Measurements from ENCODE around the gene PLXND1.

PLXND1 gene

DNA sequence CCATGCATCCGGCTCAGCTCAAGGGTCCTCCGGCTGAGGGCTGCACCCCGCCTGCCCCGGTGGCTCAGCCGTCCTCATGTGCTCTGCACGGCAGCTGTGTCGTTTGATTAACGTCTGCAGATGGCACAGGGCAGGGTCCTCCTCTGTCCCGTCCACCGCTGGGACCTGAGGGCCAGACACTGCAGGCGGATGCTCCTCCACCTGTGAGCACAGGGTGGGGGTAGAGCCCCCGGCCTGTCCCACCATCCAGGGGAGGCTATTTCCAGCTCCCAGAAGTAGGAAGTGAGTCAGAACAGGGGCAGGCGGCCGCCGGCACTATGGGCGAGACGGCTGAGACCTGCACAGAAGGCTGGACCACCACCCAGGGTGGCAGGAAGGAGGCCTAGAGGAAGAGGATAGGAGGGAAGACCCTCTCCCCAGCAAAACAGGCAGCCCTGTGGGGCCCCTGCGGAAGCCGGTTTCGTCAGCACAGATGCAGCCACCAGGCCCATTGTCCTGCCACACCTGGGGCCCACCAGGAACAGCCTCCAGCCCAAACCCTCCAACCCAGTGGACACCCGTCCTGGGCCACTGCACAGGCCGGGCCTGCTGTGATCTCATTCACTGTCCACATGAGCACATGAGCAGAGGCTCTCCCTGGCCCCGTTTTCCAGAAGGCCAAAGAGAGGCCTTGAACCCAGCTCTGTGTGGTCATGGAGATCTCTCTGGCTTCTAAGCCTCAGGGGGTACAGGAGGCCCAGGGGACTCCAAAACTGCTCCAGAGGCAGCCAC is 12.6 kb upstream of the PLXND1 start:
- H3K4me2 ChIP-seq (ENCODE audit: low read depth, low read length, poor library complexity, severe bottlenecking), result no peak overlapping the region
- no peaks in the 10 kb centered on the region for H3K9me2 ChIP-seq (replicated peaks; ENCODE audit: low read depth, low read length)
- no peak overlapping the region for H2AFZ ChIP-seq (ENCODE audit: low read length)
- no peaks in the 10 kb centered on the region for H3K27me3 ChIP-seq (ENCODE audit: insufficient read depth, low read length, poor library complexity, severe bottlenecking)
- no peaks in the 10 kb centered on the region for H4K20me1 ChIP-seq (ENCODE audit: insufficient read depth, low read length, poor library complexity, severe bottlenecking)
- H3F3A ChIP-seq (ENCODE audit: low read depth), result no peaks in the 10 kb centered on the region
- no peak overlapping the region for H3K4me3 ChIP-seq (ENCODE audit: low read length, poor library complexity, severe bottlenecking)
- H3K4me1 ChIP-seq (ENCODE audit: insufficient read depth, low read length, poor library complexity, severe bottlenecking), result peaks cover 9% of the 10 kb centered on the region
- no peaks in the 10 kb centered on the region for H3K36me3 ChIP-seq (ENCODE audit: insufficient read depth, low read length)
- TF ChIP-seq, protein P1, sequence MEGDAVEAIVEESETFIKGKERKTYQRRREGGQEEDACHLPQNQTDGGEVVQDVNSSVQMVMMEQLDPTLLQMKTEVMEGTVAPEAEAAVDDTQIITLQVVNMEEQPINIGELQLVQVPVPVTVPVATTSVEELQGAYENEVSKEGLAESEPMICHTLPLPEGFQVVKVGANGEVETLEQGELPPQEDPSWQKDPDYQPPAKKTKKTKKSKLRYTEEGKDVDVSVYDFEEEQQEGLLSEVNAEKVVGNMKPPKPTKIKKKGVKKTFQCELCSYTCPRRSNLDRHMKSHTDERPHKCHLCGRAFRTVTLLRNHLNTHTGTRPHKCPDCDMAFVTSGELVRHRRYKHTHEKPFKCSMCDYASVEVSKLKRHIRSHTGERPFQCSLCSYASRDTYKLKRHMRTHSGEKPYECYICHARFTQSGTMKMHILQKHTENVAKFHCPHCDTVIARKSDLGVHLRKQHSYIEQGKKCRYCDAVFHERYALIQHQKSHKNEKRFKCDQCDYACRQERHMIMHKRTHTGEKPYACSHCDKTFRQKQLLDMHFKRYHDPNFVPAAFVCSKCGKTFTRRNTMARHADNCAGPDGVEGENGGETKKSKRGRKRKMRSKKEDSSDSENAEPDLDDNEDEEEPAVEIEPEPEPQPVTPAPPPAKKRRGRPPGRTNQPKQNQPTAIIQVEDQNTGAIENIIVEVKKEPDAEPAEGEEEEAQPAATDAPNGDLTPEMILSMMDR (conservative IDR thresholded peaks at IDR 0.05; ENCODE audit: low read length), result no peak
- TF ChIP-seq EZH2phosphoT487 (IDR thresholded peaks at IDR 0.05; ENCODE audit: borderline replicate concordance), result no peak
- H3K9me3 ChIP-seq (ENCODE audit: insufficient read depth, low read depth, low read length), result no peaks in the 10 kb centered on the region
- H3K9ac ChIP-seq (ENCODE audit: low read depth, low read length, poor library complexity, severe bottlenecking), result no peak overlapping the region
- H3K79me2 ChIP-seq (ENCODE audit: insufficient read depth, low read length), result no peaks in the 10 kb centered on the region

DNA sequence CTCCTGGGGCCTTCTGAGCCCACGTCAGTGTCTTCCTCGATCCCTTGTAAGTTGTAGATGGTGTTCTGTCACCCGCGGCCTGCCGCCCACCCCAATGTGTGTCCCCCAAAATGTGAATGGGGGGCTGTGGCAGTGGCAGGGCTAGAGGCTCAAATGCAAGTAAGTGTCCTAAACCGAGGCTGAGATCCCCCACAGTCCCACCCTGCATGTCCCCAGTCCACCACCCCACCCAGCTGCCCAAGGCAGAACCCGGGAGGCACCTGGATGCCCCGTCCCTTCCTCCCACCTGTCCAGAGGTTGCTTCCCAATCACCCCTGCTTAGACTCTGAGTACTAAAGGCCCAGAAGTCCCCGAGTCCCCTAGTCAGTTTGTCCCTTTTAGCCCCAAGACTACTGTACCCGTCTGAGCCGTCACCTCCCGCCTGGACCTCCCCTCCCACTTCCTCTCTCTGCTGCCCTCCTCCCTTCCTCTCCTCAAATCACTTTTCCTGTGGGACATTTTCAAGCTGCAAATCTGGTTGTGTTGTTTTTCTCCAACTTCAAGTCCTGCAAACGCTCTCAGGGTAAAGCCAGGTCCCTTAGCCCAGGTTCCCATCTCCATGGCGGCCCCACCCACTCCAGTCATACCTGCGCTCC is 11.8 kb upstream of the PLXND1 start:
- TF ChIP-seq EZH2phosphoT487 (IDR thresholded peaks at IDR 0.05; ENCODE audit: borderline replicate concordance), result no peak
- TF ChIP-seq, protein P1 (conservative IDR thresholded peaks at IDR 0.05; ENCODE audit: low read length), result no peak

DNA sequence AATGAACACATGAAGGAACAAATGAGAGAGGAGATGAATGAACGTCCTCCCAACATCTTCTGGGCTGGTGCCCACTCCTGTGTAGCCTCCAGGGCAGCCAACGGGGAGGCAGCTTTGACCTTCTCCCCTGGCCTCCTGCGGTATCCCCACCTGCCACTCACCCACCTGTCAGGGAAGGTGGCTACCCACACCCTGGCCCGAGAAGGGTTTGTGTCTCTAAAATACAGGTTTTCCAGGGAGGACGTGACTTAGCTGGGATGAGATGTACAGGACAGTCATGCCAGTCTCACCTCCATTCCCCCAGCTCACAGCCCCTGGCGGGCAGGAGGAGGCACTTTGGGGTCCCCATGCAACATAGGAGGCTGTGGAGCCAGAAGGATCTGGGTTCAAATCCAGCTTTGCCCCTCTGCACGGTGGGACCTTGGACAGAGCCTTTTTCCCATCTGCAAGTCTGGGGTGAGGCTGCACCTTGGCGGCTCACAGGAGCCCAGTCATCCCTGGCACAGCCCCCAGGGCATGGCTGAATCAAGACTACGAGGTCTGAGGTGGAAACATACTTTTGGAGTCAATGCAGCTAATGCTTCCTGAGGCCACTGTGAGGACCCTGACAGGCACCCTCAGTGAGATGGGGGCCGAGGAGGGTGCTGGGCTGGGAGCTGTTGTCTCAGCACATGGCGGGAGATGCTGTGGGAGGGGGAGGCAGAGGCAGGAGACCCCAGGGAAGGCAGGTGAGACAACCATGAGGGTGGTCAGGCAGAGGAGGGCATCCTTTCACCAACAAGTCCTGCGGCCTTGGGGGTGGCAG is 11.1 kb upstream of the PLXND1 start:
- peaks cover 12% of the 10 kb centered on the region for H3K4me1 ChIP-seq (ENCODE audit: insufficient read depth, low read length, poor library complexity, severe bottlenecking)
- H2AFZ ChIP-seq (ENCODE audit: low read length), result no peak overlapping the region
- no peak overlapping the region for H3K9ac ChIP-seq (ENCODE audit: low read depth, low read length, poor library complexity, severe bottlenecking)

More for the DNA sequence above, 11.8 kb upstream of the PLXND1 start:
- no peaks in the 10 kb centered on the region for H4K20me1 ChIP-seq (ENCODE audit: insufficient read depth, low read length, poor library complexity, severe bottlenecking)
- H3K79me2 ChIP-seq (ENCODE audit: insufficient read depth, low read length), result no peaks in the 10 kb centered on the region
- H3K4me3 ChIP-seq (ENCODE audit: low read length, poor library complexity, severe bottlenecking), result no peak overlapping the region
- no peak overlapping the region for H3K4me2 ChIP-seq (ENCODE audit: low read depth, low read length, poor library complexity, severe bottlenecking)
- no peak overlapping the region for H3K9ac ChIP-seq (ENCODE audit: low read depth, low read length, poor library complexity, severe bottlenecking)
- H3F3A ChIP-seq (ENCODE audit: low read depth), result no peaks in the 10 kb centered on the region
- no peaks in the 10 kb centered on the region for H3K27me3 ChIP-seq (ENCODE audit: insufficient read depth, low read length, poor library complexity, severe bottlenecking)
- H3K36me3 ChIP-seq (ENCODE audit: insufficient read depth, low read length), result no peaks in the 10 kb centered on the region
- no peaks in the 10 kb centered on the region for H3K9me3 ChIP-seq (ENCODE audit: insufficient read depth, low read depth, low read length)
- H3K4me1 ChIP-seq (ENCODE audit: insufficient read depth, low read length, poor library complexity, severe bottlenecking), result peaks cover 11% of the 10 kb centered on the region
- H3K9me2 ChIP-seq (replicated peaks; ENCODE audit: low read depth, low read length), result no peaks in the 10 kb centered on the region
- no peak overlapping the region for H2AFZ ChIP-seq (ENCODE audit: low read length)

More for the DNA sequence above, 11.1 kb upstream of the PLXND1 start:
- TF ChIP-seq, protein P1 (conservative IDR thresholded peaks at IDR 0.05; ENCODE audit: low read length), result no peak
- TF ChIP-seq EZH2phosphoT487 (IDR thresholded peaks at IDR 0.05; ENCODE audit: borderline replicate concordance), result no peak
- Histone ChIP-seq H3K36me3 (ENCODE audit: insufficient read depth, low read length) (no peaks in the 10 kb centered on the region), H3F3A (ENCODE audit: low read depth) (no peaks in the 10 kb centered on the region), H4K20me1 (ENCODE audit: insufficient read depth, low read length, poor library complexity, severe bottlenecking) (no peaks in the 10 kb centered on the region), H3K9me3 (ENCODE audit: insufficient read depth, low read depth, low read length) (no peaks in the 10 kb centered on the region), H3K4me2 (ENCODE audit: low read depth, low read length, poor library complexity, severe bottlenecking) (no peak overlapping the region), H3K4me3 (ENCODE audit: low read length, poor library complexity, severe bottlenecking) (no peak overlapping the region), H3K27me3 (ENCODE audit: insufficient read depth, low read length, poor library complexity, severe bottlenecking) (no peaks in the 10 kb centered on the region), H3K79me2 (ENCODE audit: insufficient read depth, low read length) (no peaks in the 10 kb centered on the region), H3K9me2 (replicated peaks; ENCODE audit: low read depth, low read length) (no peaks in the 10 kb centered on the region)
